Measurements from ENCODE around the gene HCN1. TPM values are rescaled to one million over a fixed set of nuclear protein-coding genes. Genes with fewer than 3 reads are reported as not detected.

The HCN1 gene
- total and polyA plus RNA-seq, 2 of the 4 experiments (the other 2 are of a cell fraction), result not detected

- H2BK15ac ChIP-seq (ENCODE audit: low read depth, low read length), result no peak overlapping the region
- no peak overlapping the region for H3K18ac ChIP-seq (ENCODE audit: low read depth, low read length)
- no peak for TF ChIP-seq CHD1 (IDR thresholded peaks at IDR 0.05; ENCODE audit: low read depth, low read length)
- H2BK20ac ChIP-seq (ENCODE audit: low read depth, low read length), result no peak overlapping the region
- H2BK5ac ChIP-seq (ENCODE audit: low read depth, low read length, poor library complexity, severe bottlenecking), result no peak overlapping the region
- no peaks in the 10 kb centered on the region for H4K20me1 ChIP-seq (ENCODE audit: insufficient read depth, low read length)
- no peaks in the 10 kb centered on the region for H3K36me3 ChIP-seq (ENCODE audit: control insufficient read depth, insufficient read depth, low read length)
- H3K56ac ChIP-seq (ENCODE audit: extremely low read depth, insufficient read depth, low read length), result no peak overlapping the region
- H3K79me1 ChIP-seq (ENCODE audit: low read depth in 1 of 2, low read length in 2 of 2), result no peaks in the 10 kb centered on the region
- H3K4me1 ChIP-seq (ENCODE audit: control insufficient read depth, insufficient read depth, low read length), result no peaks in the 10 kb centered on the region
- BruUV-seq (replicated peaks), result no TSS peak
- intact Hi-C loops (cut with micrococcal nuclease), result no loop called here
- no peak overlapping the region for H4K91ac ChIP-seq (ENCODE audit: insufficient read depth, low read depth, low read length)
- no peak overlapping the region for H2BK120ac ChIP-seq (ENCODE audit: low read depth, low read length)
- no peak overlapping the region for H3K4me2 ChIP-seq (ENCODE audit: low read depth, low read length)
- H3K9me1 ChIP-seq (ENCODE audit: insufficient read depth, low read length), result no peaks in the 10 kb centered on the region
- no peak overlapping the region for H3K9ac ChIP-seq (ENCODE audit: low read depth, low read length)
- POLR2A ChIA-PET (ENCODE audit: unreplicated experiment), result no interaction called here
- H3K4me3 ChIP-seq (ENCODE audit: insufficient read depth, low read depth, low read length), result no peak overlapping the region
- no peak overlapping the region for H3K14ac ChIP-seq (replicated peaks; ENCODE audit: low read depth, low read length)
- H4K8ac ChIP-seq (ENCODE audit: low read depth in 2 of 2, low read length in 2 of 2), result no peak overlapping the region
- no peak overlapping the region for H3K4ac ChIP-seq (ENCODE audit: low read depth, low read length)
- CTCF ChIA-PET, result no interaction called here
- H2AK9ac ChIP-seq (replicated peaks; ENCODE audit: low read depth, low read length, poor library complexity), result no peak overlapping the region
- dilution Hi-C loops (cut with HindIII; ENCODE audit: low sequenced_read_pairs, unreplicated experiment), result no loop called here
- in situ Hi-C loops (cut with MboI; ENCODE audit: low sequenced_read_pairs), result no loop called here
- no peak overlapping the region for H4K5ac ChIP-seq (ENCODE audit: low read depth, low read length)
- DNase-seq (no peak), ATAC-seq (ENCODE audit: low read depth) (no peak)
- H3K23ac ChIP-seq (ENCODE audit: low read depth, low read length), result no peak overlapping the region
- WGBS, 2 experiments (ENCODE audit: extremely low coverage in 2 of 2, insufficient read length in 1 of 2), result no CpG with 5 or more reads among the region's 2 CpGs
- H3K27ac ChIP-seq (ENCODE audit: insufficient read depth, low read length), result no peak overlapping the region
- no peak overlapping the region for H2AK5ac ChIP-seq (ENCODE audit: low read depth, low read length)
- no peak overlapping the region for H2AFZ ChIP-seq (replicated peaks; ENCODE audit: low read length, poor library complexity)
- peaks cover 5% of the 10 kb centered on the region for H3K9me3 ChIP-seq (ENCODE audit: control insufficient read depth, insufficient read depth, low read length)
- H3K27me3 ChIP-seq (ENCODE audit: control insufficient read depth, insufficient read depth, low read length), result no peaks in the 10 kb centered on the region
These were observed 186.8 kb downstream of the HCN1 start for GRCh38 chr5:45509371-45509770.

Measured in IMR-90 (cell line).